HFFc6 (cell line): ENCODE measurements around the gene GPR146. TPM values are rescaled to one million over a fixed set of nuclear protein-coding genes. Genes with fewer than 3 reads are reported as not detected.

Experiments used
- DNase-seq: peaks from one replicate; pipeline ENCODE4 v3.0.0-alpha.2; 2018
- H3K27ac Mint-ChIP-seq: 2 replicates; pipeline ENCODE4 v1.8.0; 2020; ENCODE audit warnings: mild to moderate bottlenecking, mixed read lengths
- H3K27me3 Mint-ChIP-seq: 2 replicates; pipeline ENCODE4 v1.8.0; 2021; ENCODE audit warnings: mild to moderate bottlenecking, moderate library complexity, mixed read lengths; ENCODE audit not compliant: insufficient read depth
- H3K36me3 Mint-ChIP-seq: 2 replicates; pipeline ENCODE4 v1.8.0; 2021; ENCODE audit warnings: low read depth, mixed read lengths
- H3K4me1 Mint-ChIP-seq: 2 replicates; pipeline ENCODE4 v1.8.0; 2020; ENCODE audit warnings: low read depth, mixed read lengths
- H3K4me3 Mint-ChIP-seq: 2 replicates; pipeline ENCODE4 v1.8.0; 2020; ENCODE audit warnings: mild to moderate bottlenecking, moderate library complexity, mixed read lengths
- H3K9me3 Mint-ChIP-seq: 2 replicates; pipeline ENCODE4 v1.8.0; 2020; ENCODE audit warnings: mild to moderate bottlenecking, mixed read lengths
- total RNA-seq, 6 experiments: library from RNA; stranded (reverse); fragmentation: NEBNext Ultra II Directional; extraction: Animal tissue kit (Norgen Biotek cat#: 25700); gene quantifications; 2 replicates in 1 of 6; 3 replicates in 5 of 6; pipeline ENCODE4 v1.2.3, GENCODE V29; 2021
- TF ChIP-seq, protein P1 (sequence below): fragments of 200-600 bp; sonication (generic); IDR thresholded peaks from 2 replicates; pipeline ENCODE4 v1.5.0; 2021; ENCODE audit warnings: antibody characterized with exemption, mild to moderate bottlenecking

GPR146 gene
- total RNA-seq, 6 experiments from 2014 or later: 0.26 to 0.92 (median 0.52) TPM

- peaks cover 14% of the 10 kb centered on the region for H3K9me3 Mint-ChIP-seq
- H3K27ac Mint-ChIP-seq: peak overlapping the region; percentile 53; the same call in 1 of the 2 replicates
- no peak for DNase-seq
- no peaks in the 10 kb centered on the region; the same call in 1 of the 2 replicates for H3K27me3 Mint-ChIP-seq
- peaks cover 23% of the 10 kb centered on the region for H3K4me1 Mint-ChIP-seq
- TF ChIP-seq, protein P1, sequence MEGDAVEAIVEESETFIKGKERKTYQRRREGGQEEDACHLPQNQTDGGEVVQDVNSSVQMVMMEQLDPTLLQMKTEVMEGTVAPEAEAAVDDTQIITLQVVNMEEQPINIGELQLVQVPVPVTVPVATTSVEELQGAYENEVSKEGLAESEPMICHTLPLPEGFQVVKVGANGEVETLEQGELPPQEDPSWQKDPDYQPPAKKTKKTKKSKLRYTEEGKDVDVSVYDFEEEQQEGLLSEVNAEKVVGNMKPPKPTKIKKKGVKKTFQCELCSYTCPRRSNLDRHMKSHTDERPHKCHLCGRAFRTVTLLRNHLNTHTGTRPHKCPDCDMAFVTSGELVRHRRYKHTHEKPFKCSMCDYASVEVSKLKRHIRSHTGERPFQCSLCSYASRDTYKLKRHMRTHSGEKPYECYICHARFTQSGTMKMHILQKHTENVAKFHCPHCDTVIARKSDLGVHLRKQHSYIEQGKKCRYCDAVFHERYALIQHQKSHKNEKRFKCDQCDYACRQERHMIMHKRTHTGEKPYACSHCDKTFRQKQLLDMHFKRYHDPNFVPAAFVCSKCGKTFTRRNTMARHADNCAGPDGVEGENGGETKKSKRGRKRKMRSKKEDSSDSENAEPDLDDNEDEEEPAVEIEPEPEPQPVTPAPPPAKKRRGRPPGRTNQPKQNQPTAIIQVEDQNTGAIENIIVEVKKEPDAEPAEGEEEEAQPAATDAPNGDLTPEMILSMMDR: no peak
- peak overlapping the region; percentile 94 for H3K4me3 Mint-ChIP-seq
- peaks cover 33% of the 10 kb centered on the region for H3K36me3 Mint-ChIP-seq
Measured at GRCh38 chr7:1026721-1027161, 17.6 kb upstream of the GPR146 start.

- peak; percentile 22 for DNase-seq
- peak overlapping the region; percentile 53 for H3K27ac Mint-ChIP-seq
- H3K9me3 Mint-ChIP-seq: peaks cover 9% of the 10 kb centered on the region
- TF ChIP-seq, protein P1: no peak
- H3K4me1 Mint-ChIP-seq: peaks cover 23% of the 10 kb centered on the region
- peak overlapping the region; percentile 94 for H3K4me3 Mint-ChIP-seq
- H3K36me3 Mint-ChIP-seq: peaks cover 29% of the 10 kb centered on the region
- no peaks in the 10 kb centered on the region; the same call in 1 of the 2 replicates for H3K27me3 Mint-ChIP-seq
Measured at GRCh38 chr7:1027242-1028043, 16.9 kb upstream of the GPR146 start.

- H3K4me1 Mint-ChIP-seq: peaks cover 23% of the 10 kb centered on the region
- TF ChIP-seq, protein P1: no peak
- peaks cover 5% of the 10 kb centered on the region for H3K9me3 Mint-ChIP-seq
- H3K36me3 Mint-ChIP-seq: peaks cover 21% of the 10 kb centered on the region
- H3K4me3 Mint-ChIP-seq: peak overlapping the region; percentile 64
- peak; percentile 83 for DNase-seq
- peak overlapping the region; percentile 82 for H3K27ac Mint-ChIP-seq
- H3K27me3 Mint-ChIP-seq: no peaks in the 10 kb centered on the region
Measured at GRCh38 chr7:1028044-1028770, 16.1 kb upstream of the GPR146 start.

DNA sequence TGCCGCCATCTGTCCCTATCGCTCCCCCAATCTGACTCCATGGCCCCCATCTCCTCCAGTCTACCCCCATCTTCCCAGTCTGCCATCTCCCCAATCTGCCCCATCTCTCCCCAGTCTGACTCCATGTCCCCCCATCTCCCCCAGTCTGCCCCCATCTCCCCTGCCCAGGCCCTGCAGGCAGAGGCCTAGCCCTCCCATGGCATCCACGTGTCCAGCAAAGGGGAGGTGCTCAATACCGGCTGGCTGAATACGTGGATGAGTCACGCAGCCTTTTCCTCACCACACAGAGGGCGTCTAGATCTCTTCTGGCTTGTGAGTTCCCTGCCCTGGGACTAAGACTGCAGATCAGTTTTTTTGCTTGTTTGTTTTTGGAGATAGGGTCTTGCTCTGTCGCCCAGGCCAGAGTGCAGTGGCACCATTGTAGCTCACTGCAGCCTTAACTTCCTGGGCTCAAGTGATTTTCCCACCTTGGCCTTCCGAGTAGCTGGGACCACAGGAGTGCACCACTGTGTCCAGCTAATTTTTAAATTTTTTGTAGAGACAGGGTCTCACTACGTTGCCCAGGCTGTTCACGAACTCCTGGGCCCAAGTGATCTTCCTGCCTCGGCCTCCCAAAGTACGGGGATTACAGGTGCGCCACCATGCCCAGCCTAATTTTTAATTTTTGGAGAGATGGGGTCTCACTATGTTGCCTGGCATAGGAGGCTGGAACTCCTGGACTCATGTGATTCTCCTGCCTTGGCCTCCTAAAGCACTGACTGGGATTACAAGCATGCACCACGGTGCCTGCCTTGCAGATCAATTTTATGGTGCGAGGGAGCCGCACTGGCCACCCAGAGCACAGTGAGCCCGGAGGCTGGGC lies 15.3 kb upstream of the GPR146 start:
- peaks cover 16% of the 10 kb centered on the region for H3K36me3 Mint-ChIP-seq

More for the DNA sequence above, 15.3 kb upstream of the GPR146 start:
- TF ChIP-seq, protein P1: no peak
- H3K9me3 Mint-ChIP-seq: no peaks in the 10 kb centered on the region
- no peaks in the 10 kb centered on the region for H3K27me3 Mint-ChIP-seq
- H3K4me3 Mint-ChIP-seq: peak overlapping the region; percentile 64
- peaks cover 23% of the 10 kb centered on the region for H3K4me1 Mint-ChIP-seq
- H3K27ac Mint-ChIP-seq: peak overlapping the region; percentile 82
- DNase-seq: peak; percentile 93
